Activated CD4-positive, CD25-positive, alpha-beta regulatory T cell treated with anti-CD3 and anti-CD28 coated beads, Interleukin-2, amount 50 U/mL, for 16 hours (primary cell): ENCODE measurements around the gene PTPRQ.

Experiments used
- DNase-seq: peaks from one replicate; pipeline ENCODE4 v3.0.0-alpha.2; 2020; ENCODE audit warnings: low read depth, low spot score

Gene PTPRQ

DNA sequence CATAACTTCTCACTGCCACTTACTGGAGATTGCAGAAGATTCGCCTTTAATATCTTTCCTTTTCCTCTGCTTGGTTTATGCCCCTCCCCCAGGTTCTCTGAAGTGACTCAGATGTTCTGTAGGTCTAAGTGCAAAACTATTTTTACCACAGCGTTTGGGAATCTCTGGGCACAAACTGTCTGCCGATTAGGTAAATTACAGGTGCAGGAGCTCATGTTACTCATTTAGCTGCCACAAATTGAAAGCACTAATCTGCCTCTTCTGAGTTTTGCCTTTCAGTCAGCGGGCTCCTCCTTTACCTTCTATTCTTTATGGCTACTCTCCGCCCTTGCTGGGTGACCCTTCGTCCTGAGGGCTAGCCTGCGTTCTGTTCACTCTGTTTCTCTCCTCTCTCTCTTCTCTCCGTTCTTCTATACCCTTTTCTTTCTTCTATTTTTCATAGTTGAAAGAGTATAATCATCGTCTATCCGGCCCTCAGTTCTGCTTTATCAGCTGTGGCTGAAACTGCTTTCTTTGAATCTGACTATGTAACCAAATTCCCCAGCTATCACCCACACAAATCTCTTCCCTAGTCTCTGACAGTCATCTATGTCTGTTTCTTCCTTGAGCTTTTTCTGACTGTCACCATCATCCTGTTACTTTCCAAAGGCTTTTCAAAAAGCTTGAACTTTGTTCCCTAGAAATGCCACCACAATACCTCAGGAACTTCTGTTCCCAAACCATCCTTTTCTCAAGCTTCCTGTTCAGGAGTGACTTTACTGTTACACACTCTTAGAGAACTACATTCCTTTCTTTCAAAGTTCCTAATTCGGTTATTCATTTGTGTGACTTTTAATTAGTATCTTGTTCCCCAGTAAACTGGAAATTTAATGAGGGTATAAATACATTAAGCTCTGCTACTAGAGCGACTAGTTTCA, 259.1 kb downstream of the PTPRQ start:
- DNase-seq: no peak

DNA sequence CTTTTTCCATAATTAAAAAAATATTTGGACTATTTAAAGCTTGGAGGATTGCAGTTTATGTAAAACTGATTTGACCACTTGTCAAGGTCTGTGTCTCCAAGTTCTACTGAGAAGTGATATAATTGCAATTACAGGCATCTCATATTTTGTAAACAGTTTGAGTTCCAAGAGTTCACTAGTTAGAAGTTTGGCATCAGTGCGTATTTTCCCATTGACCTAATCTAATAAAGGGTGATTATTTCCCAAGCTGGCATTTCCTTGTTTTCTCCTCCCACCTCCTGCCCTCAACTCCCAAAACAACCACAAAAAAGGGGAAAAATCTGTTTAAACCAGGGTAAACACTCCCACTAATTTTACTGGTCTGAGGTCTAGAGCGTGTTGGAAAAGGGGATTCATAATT, 260.4 kb downstream of the PTPRQ start:
- no peak for DNase-seq

DNA sequence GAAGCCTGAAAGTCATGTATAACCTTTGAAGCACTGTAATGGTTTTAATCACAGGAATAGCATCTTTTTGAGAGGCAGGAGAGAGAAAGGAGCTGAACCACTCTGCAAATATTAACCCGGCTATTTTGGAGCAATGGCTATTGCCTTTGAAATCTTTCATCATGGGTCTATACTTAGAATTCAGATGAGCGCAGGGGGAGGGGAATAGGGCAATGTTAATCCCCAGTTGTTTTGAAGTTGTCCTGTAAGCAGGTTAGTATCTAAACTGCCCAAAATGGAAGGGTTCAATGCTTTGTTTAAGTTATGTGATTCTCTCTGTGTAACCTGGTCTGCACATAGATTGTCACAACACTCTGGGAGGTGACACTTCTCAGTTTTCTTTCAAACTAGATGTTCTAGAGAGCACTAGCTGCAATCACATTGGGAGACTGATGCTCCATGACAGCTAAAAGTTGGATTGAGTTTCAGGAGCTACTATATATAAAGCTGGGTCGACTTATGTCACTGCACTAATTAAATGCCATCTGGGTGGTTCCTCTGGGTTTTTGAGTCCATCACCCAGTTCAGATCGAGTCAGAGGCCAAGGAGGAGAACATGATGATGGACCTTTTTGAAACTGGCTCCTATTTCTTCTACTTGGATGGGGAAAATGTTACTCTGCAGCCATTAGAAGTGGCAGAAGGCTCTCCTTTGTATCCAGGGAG, 263.2 kb downstream of the PTPRQ start, which contains the start of gene MYF6:
Gene MYF6, plus strand, starts transcription at position 509 of the 704 bp plus-strand sequence. Its CDS starts 86 bp downstream, at position 595.
- DNase-seq: no peak

DNA sequence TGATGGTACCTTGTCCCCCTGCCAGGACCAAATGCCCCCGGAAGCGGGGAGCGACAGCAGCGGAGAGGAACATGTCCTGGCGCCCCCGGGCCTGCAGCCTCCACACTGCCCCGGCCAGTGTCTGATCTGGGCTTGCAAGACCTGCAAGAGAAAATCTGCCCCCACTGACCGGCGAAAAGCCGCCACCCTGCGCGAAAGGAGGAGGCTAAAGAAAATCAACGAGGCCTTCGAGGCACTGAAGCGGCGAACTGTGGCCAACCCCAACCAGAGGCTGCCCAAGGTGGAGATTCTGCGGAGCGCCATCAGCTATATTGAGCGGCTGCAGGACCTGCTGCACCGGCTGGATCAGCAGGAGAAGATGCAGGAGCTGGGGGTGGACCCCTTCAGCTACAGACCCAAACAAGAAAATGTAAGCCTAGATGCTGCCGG, 263.8 kb downstream of the PTPRQ start:
- no peak for DNase-seq

DNA sequence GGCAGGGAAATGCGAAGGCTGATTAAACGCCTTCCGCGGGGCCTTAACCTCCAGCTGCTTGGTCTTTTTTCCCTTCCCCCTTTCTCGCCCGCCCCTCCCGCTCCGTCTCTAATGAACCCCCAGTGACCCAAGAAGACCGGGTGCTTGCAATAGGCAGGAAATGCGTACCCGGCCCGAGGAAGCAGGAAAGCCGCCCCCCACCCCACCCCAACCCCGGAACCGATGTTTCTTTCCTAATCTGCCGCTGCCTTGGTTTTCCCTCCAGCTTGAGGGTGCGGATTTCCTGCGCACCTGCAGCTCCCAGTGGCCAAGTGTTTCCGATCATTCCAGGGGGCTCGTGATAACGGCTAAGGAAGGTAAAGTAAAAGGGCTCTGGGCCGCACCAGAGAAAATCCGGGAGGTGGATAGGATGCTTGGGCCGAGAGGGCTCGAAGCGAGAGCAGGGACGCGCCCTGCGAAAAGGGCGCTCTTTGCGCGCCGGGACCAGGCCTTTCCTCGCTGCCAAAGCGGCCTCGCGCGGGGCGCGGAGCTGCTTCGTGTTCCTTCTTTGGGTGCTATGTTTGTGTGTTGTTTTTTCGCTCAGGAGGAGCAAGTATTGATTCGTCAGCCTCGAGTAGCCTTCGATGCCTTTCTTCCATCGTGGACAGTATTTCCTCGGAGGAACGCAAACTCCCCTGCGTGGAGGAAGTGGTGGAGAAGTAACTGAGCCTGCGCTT, 264.4 kb downstream of the PTPRQ start:
- no peak for DNase-seq

DNA sequence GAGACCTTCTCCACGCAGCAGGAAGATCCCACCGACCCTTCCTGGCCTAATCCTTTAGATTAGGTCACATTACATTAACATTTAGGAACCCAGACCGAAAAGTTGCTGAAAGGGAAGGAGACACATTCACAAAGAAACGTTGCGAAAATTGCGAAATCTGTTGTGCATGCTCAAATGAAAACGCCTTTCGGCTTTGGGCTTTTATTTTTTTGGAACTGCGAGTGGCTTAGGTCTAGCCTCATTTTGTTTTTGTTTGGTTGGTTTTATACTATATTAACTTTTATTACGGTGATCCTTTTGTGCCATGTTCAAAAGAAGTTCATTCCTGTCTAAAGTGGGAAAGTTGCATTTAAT, 264.9 kb downstream of the PTPRQ start:
- DNase-seq: no peak

DNA sequence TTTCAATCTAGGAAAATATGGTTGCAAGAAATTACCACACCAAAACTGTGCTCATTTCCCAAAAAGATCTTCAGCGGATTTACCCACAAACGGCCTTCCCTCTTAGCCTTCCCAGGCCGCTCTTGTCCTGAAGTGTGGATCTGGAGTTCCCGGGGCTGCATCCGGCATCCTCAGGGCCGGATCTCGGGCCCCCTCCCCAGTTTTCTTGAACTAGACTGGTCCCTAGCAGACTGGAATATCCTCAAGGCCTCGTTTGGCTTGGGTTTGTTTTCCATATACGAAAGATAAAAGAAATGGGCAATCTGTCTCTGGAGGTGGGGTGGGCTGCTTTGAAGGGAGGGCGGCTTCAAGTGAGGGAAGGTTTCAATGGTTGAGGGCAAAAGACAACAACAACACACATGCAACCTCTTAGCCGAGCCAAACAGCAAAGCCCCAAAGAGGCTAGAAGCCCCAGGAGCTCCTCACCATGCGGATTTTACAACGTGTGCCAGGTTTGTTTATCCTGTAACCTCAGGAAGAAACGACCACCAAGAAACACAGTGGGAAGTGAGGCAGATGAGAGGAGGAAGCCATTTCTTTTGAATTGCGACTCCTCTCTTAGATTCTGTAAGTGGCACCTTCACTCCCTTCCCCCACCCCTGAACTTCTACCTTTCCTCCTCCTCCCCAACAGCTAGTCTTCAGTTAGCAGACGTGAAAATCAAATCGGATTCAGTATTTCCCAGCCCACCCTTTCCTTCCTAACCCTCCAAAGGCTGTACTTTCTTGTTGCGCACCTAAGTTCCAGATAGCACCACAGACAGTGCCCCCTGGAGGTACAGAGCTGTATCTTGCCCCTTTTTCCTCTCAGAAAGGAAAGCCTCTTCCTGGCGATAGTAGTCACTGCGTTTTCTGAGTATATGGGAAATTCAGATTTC, 266.0 kb downstream of the PTPRQ start:
- DNase-seq: no peak

DNA sequence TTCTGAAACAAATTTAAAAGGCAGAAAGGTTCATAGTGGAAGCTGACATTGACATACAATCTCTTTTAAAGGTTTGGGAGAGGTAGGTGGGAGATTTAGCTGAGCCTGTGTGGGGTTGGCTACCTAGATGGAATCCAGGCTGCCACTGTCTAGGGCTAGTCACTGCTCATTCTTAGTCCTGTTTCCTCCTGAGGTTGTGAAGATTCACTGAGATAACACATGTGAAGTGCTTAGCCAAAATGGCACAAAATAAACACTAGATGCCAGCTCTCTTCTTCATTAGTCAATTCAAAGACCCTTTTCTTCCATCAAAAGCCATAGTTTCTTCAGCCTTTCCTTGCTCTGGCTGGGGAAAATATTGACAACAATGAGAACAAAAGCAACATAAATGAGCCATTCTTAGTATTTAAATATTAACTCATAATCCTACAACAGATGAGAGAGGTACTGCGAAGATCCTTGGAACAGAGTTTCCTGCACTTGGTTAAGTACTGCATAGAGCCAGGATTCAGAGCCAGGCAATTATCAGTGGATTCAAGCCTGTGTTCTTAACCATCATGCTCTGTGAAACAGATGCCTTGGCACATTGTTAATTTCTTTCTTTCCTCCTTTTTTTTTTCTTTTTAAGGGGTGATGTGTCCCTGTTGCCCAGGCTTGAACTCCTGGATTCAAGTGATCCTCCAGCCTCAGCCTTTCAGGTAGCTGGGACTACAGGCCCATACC, 266.9 kb downstream of the PTPRQ start:
- no peak for DNase-seq

DNA sequence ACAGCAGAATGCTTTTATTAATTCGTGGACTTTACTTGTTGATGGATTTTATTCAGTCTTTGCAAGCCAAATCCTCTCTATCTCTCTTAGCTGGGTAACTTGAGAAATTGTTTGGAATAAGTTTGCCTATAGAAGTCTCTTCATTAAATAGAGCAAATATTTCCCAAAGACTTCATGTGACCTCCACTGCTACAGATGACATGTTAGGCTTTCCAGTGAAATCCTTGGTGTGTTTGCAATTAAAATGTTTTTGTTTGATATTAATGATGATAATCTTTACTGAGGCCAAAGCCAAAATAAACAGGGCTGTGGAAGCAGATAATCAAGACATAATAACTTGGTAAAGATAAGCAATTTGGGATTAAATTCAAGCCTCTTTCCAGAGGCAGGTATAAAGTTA, 267.8 kb downstream of the PTPRQ start:
- DNase-seq: no peak

DNA sequence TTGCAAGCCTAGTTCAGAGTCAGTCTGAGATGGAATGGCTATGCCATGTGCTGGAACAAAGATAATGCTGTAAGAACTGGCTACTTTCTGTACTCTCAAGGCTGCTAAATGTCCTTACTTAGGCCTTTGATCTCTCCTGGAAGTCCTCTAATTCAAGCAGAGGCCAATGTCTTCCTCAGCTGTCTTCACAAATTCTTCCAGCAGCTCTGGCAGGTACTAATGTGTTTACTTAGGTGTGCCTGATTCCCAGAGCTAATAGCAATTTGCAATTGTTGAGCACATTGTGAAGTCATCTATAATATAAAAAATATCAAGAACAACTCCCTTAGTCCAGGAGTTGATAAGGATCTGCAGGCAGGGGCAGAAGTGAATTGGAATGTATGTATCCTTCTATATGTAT, 268.8 kb downstream of the PTPRQ start:
- no peak for DNase-seq

DNA sequence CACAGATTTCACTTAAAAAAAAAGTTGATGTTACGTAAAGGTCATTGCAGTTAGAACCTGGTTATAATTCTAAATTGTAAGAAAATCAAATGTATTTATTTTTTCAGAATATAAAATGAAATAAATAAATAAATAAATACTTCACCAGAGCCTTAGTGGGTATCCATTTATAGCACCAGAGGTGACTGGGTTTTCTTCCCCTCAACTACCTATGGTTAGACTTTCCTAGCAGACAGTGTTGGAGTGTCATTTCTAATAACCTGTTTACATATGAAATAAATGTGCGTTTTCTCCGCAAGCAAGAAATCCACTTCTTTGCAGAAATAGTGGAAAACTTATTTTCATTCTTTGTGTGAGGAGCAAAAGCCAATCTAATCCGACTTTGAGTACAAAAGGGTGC, 269.4 kb downstream of the PTPRQ start:
- no peak for DNase-seq

DNA sequence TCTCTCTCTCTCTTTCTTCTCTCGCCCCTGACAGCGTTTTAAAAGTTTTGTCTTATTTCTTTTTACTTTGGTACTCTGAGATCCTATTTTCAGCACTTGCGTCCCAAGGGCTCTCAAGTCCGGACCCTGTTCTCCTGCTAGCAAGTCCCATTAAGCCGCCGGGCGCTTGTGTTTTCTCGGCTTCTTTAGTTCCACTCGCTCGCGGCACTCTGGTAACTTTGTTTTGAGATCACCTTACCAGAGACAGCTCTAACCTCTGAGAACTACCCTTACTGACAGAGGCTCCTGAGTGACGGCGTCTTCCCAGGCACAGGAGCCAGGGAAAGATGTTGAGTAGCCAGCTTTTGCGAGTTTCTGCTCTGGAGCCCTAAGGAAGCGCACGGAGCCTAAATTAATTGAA, 270.0 kb downstream of the PTPRQ start:
- DNase-seq: no peak

DNA sequence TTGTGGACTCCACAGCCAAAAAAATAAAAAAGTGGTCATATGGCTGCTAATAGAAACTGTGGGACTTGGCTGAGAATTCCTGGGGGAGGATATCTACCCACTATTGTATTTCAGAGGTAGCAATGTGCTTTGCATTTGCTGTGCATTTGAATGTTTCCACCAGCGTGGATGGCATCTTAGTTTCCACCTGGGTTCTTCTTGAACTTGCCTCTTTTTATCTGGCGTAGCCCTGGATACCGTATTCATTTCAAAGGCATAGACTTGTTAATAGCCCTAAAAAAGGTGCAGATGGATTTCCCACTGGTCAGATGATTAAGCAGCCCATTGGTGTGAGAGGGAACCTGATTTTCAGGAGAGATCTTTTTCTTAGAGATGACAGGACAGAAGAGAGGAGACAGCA, 270.8 kb downstream of the PTPRQ start:
- no peak for DNase-seq

DNA sequence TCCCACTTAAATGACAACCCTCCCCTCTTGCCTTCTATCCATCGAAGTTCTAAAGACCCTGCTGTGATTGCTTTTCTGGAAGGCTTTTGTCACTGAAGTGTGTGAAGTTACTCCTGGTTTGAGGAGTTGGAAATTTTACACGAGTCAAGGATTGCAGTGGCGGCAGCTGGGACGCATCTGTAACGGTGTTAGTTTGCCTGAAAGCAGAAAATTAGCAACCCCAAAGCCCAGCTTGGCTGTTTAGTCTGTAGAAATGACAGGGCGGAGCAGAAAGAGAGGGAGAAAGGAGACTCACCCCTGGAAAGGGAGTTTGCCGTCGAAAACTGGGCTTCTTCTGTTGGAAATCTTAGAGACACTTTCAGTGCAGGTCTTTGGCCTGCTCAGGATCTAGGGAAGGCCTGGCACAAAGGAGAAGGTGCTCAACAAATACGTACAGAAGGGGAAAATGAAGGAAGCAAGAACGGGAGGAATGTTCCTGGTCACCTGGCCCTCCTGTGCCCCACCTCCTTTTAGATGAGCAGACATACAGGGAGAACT, 271.7 kb downstream of the PTPRQ start:
- DNase-seq: no peak

DNA sequence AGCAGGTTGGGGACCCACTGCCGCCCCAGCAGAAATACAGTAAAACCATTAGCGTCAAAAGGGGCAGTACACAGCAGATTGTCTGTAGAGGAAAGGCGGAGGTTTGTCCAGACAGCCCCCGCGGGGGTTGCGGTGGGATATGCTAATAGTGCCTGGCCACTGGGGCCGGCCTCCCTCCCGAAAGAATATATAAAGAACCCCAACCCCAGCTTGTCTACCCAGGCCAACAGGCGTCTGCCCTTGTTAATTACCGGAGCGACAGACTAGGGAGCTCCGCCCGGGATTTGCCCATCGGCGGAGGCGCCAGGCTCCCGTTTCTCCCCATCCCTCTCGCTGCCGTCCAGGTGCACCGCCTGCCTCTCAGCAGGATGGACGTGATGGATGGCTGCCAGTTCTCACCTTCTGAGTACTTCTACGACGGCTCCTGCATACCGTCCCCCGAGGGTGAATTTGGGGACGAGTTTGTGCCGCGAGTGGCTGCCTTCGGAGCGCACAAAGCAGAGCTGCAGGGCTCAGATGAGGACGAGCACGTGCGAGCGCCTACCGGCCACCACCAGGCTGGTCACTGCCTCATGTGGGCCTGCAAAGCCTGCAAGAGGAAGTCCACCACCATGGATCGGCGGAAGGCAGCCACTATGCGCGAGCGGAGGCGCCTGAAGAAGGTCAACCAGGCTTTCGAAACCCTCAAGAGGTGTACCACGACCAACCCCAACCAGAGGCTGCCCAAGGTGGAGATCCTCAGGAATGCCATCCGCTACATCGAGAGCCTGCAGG, 272.8 kb downstream of the PTPRQ start, which contains the start of gene MYF5:
Gene MYF5, plus strand, starts transcription at position 217 of the 774 bp plus-strand sequence. Its CDS starts 152 bp downstream, at position 369.
- DNase-seq: no peak

DNA sequence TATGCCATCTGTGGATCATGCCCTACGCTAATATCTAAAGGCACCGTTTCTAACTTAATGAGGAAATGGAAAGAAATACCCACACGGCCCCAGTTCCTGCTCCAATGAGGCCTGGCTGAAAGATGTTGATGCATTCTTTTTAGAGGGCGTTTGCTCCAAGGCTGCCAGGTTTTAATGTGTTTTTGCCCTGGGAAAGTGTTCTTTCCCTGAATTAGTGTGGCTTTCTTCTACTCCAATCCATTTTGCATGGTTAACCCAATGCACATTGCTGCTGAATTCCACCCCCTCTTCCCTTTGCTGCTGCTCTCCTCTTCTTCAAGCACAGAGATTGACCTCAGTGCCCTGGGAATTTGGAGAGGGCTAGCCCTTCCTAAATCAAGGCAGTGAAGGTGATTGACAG, 273.8 kb downstream of the PTPRQ start:
- DNase-seq: no peak

DNA sequence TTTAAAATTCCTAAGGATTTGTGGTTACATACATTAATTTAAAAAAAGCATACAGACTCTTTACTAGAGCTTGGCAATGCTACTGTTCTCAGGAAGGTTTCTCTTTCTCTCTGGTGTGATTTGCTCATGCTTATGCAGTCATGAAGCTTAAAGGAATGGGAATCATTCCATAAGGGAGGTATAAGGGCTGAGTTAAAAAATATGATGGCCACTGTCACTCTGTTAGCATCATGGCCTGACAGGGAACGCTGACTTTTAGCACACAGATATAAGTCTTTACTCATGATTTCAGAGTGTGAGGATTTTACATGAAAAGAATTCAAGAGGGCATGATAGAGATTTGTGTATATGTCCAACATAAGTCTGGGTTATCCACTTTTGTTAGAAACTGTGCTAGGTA, 276.5 kb downstream of the PTPRQ start:
- DNase-seq: no peak

DNA sequence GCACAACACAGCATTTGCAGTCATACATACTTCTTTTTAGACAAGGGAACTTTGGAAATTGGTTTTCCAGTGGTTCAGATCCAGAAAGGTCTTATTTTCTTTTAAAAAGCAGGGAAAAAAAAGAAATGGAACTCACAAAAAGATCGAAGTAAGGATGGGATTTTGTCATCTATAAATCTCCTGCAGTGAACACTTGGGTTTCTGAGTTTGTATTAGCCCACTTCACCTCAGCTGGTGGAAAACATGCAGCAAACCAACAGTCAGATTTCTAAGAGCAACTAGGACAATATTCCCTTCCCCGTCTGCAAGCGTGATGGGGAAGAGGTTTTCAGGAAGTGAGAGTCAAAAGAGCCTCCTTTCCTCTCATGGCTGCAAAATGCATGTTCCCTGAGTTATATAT, 277.3 kb downstream of the PTPRQ start:
- DNase-seq: no peak
